ENCODE results near the gene SYCE3.

DNA sequence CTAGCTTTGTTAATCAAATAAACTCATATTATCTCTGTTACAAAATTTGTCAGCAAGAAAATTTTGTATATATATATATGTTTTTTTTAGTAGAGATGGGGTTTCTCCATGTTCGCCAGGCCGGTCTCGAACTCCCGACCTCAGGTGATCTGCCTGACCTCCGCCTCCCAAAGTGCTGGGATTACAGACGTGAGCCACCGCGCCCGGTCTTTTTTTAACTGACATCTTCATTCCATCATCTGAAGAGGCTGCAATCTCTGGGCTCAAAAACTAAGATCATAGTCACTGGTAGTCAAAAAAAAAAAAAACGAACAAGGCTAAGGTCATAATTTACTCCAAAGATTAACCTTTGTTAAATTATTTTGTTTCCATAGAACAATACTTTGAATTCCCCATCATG, 22.3 kb downstream of the SYCE3 start:
- TF ChIP-seq POLR2A (IDR thresholded peaks at IDR 0.05; ENCODE audit: low read length) (no peak), GATA1 (IDR thresholded peaks at IDR 0.05; ENCODE audit: low read depth, low read length) (no peak)

All from erythroblast (primary cell).